ENCODE data around the gene HAGH. TPM values are rescaled to one million over a fixed set of nuclear protein-coding genes. Genes with fewer than 3 reads are reported as not detected.

HAGH gene
- total and polyA plus RNA-seq, 4 donors: 51.2 to 99.7 (median 80.2) TPM

- H3K27me3 ChIP-seq (ENCODE audit: control insufficient read depth in 3 of 3, insufficient read depth in 3 of 3, low read length in 2 of 3): no peaks in the 10 kb centered on the region
- H3K36me3 ChIP-seq (ENCODE audit: control insufficient read depth in 4 of 4, insufficient read depth in 4 of 4, low read length in 4 of 4): peaks cover 4 to 41% (median 13%) of the 10 kb centered on the region in 4 donors
- no peak overlapping the region for H3K4me3 ChIP-seq
- no peak overlapping the region for H3K27ac ChIP-seq (ENCODE audit: low read depth in 1 of 2, low read length in 1 of 2)
- no peaks in the 10 kb centered on the region for H3K9me3 ChIP-seq (ENCODE audit: control insufficient read depth in 4 of 4, insufficient read depth in 3 of 4, low read length in 3 of 4)
- ATAC-seq (ENCODE audit: insufficient read depth, low FRiP score) (no peak), DNase-seq (no peak)
- WGBS, 2 donors: 84 to 87% methylated on average over 27 of the region's 27 CpGs
- H3K4me1 ChIP-seq (ENCODE audit: control insufficient read depth in 5 of 5, insufficient read depth in 5 of 5, low read length in 5 of 5): peaks cover 0 to 14% (median 6%) of the 10 kb centered on the region in 5 donors
- H3K9ac ChIP-seq (ENCODE audit: insufficient read depth in 1 of 2, low read length in 2 of 2): no peak overlapping the region
- TF ChIP-seq, protein P1, sequence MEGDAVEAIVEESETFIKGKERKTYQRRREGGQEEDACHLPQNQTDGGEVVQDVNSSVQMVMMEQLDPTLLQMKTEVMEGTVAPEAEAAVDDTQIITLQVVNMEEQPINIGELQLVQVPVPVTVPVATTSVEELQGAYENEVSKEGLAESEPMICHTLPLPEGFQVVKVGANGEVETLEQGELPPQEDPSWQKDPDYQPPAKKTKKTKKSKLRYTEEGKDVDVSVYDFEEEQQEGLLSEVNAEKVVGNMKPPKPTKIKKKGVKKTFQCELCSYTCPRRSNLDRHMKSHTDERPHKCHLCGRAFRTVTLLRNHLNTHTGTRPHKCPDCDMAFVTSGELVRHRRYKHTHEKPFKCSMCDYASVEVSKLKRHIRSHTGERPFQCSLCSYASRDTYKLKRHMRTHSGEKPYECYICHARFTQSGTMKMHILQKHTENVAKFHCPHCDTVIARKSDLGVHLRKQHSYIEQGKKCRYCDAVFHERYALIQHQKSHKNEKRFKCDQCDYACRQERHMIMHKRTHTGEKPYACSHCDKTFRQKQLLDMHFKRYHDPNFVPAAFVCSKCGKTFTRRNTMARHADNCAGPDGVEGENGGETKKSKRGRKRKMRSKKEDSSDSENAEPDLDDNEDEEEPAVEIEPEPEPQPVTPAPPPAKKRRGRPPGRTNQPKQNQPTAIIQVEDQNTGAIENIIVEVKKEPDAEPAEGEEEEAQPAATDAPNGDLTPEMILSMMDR (IDR thresholded peaks at IDR 0.05; ENCODE audit: control extremely low read depth, extremely low read depth): no peak
These were observed 46.6 kb downstream of the HAGH start for GRCh38 chr16:1779741-1780676.

GRCh38 chr16:1779234-1779701 is 47.4 kb downstream of the HAGH start:
- Histone ChIP-seq H3K36me3 (ENCODE audit: control insufficient read depth in 4 of 4, insufficient read depth in 4 of 4, low read length in 4 of 4) (peaks cover 4 to 41% (median 13%) of the 10 kb centered on the region in 4 donors), H3K4me1 (ENCODE audit: control insufficient read depth in 5 of 5, insufficient read depth in 5 of 5, low read length in 5 of 5) (peaks cover 0 to 19% (median 6%) of the 10 kb centered on the region in 5 donors), H3K9me3 (ENCODE audit: control insufficient read depth in 4 of 4, insufficient read depth in 3 of 4, low read length in 3 of 4) (no peaks in the 10 kb centered on the region), H3K27ac (ENCODE audit: low read depth in 1 of 2, low read length in 1 of 2) (no peak overlapping the region), H3K9ac (ENCODE audit: insufficient read depth in 1 of 2, low read length in 2 of 2) (no peak overlapping the region), H3K4me3 (no peak overlapping the region), H3K27me3 (ENCODE audit: control insufficient read depth in 3 of 3, insufficient read depth in 3 of 3, low read length in 2 of 3) (no peaks in the 10 kb centered on the region)
- no peak for DNase-seq
- no peak for ATAC-seq (ENCODE audit: insufficient read depth, low FRiP score)
- TF ChIP-seq, protein P1 (IDR thresholded peaks at IDR 0.05; ENCODE audit: control extremely low read depth, extremely low read depth): no peak
- 86 to 88% methylated on average over 8 of the region's 8 CpGs for WGBS, 2 donors

DNA sequence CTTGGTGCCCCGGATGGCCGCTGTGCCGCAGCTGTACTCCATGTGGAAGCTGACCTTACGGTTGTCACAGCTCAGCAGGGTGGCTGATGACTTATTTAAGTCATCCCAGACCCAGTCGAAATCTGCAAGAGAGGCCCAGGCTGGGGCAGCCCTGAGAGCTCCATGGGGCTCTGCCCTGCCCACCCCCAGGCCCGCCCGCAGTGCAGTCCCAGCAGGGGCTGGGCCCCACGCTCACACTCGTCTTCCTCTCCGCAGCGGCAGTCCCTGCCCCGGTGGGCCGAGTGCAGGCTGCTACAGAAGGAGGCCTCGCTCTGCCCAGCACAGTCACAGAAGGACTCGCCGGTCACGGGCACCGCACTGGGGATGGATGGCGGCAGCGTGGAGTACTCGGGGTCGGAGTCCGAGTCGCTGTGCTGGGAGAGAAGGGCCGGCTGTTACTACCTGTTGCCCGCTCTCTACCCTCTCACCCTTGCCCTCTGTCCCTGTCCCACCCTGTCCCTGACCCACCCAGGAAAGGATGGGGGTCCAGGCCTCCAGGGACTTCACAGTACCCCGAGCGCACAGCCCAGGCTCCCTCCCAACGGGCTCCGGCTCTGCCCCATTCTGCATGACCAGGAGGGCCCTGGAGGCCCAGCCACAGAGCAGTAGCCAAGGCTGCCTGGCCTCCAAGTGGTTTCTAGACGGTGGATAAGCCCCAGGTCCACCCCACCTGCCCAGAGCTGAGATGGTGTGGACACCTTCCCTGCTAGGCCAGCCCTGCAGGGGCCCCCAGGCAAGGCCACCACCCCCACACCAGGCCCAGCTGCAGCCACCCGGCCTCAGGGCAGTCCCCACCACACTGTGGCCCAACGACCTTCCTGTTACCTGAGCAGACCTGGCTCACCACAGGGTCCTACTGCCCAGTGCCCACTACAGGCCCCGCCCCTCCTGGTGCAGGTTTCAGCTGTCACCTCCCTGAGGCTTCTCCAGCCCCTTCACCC is 48.1 kb downstream of the HAGH start:
- Histone ChIP-seq H3K27me3 (ENCODE audit: control insufficient read depth in 3 of 3, insufficient read depth in 3 of 3, low read length in 2 of 3) (no peaks in the 10 kb centered on the region), H3K36me3 (ENCODE audit: control insufficient read depth in 4 of 4, insufficient read depth in 4 of 4, low read length in 4 of 4) (peaks cover 4 to 41% (median 13%) of the 10 kb centered on the region in 4 donors), H3K4me1 (ENCODE audit: control insufficient read depth in 5 of 5, insufficient read depth in 5 of 5, low read length in 5 of 5) (peaks cover 0 to 22% (median 3%) of the 10 kb centered on the region in 5 donors), H3K4me3 (no peak overlapping the region), H3K27ac (ENCODE audit: low read depth in 1 of 2, low read length in 1 of 2) (no peak overlapping the region), H3K9me3 (ENCODE audit: control insufficient read depth in 4 of 4, insufficient read depth in 3 of 4, low read length in 3 of 4) (no peaks in the 10 kb centered on the region), H3K9ac (ENCODE audit: insufficient read depth in 1 of 2, low read length in 2 of 2) (no peak overlapping the region)
- no peak for DNase-seq
- TF ChIP-seq, protein P1 (IDR thresholded peaks at IDR 0.05; ENCODE audit: control extremely low read depth, extremely low read depth): no peak
- WGBS, 2 donors: 88 to 89% methylated on average over 31 to 34 of the region's 34 CpGs
- ATAC-seq (ENCODE audit: insufficient read depth, low FRiP score): no peak

Measured in lung (tissue), 12 donors.